GM21737 (cell line): ENCODE data around the gene SAMD8.
"Not testable (repeated sequence)": the region's sequence is repeated elsewhere in the genome, so short reads cannot be mapped to it uniquely, and the experiment has no call there.

Experiments
- ATAC-seq: cut with Tn5 transposase; IDR thresholded peaks from one replicate; pipeline ENCODE4 v1.9.1; 2021; ENCODE audit warnings: mild to moderate bottlenecking, moderate library complexity; ENCODE audit not compliant: unreplicated experiment

The SAMD8 gene

GRCh38 chr10:75137533-75138438 is 26.3 kb downstream of the SAMD8 start:
- peak; percentile 59 for ATAC-seq

- ATAC-seq, result no peak
These were observed 28.8 kb downstream of the SAMD8 start for GRCh38 chr10:75140246-75140645.

GRCh38 chr10:75143353-75143752 is 31.9 kb downstream of the SAMD8 start:
- no peak for ATAC-seq

- no peak for ATAC-seq
These were observed 34.1 kb downstream of the SAMD8 start for GRCh38 chr10:75145590-75145989.

GRCh38 chr10:75146780-75147179 is 35.3 kb downstream of the SAMD8 start:
- no peak for ATAC-seq

GRCh38 chr10:75150656-75151055 is 39.2 kb downstream of the SAMD8 start:
- ATAC-seq, result no peak

GRCh38 chr10:75159519-75159918 is 48.1 kb downstream of the SAMD8 start:
- no peak for ATAC-seq

- ATAC-seq, result peak; percentile 88
These were observed 54.5 kb downstream of the SAMD8 start for GRCh38 chr10:75165684-75166622.

GRCh38 chr10:75166623-75166972 is 55.1 kb downstream of the SAMD8 start:
- ATAC-seq, result peak; percentile 44

- ATAC-seq, result no peak
These were observed 56.8 kb downstream of the SAMD8 start for GRCh38 chr10:75168275-75168674.

GRCh38 chr10:75170215-75170614 is 58.8 kb downstream of the SAMD8 start:
- no peak for ATAC-seq

GRCh38 chr10:75175046-75175445 is 63.6 kb downstream of the SAMD8 start:
- ATAC-seq, result no peak

GRCh38 chr10:75176046-75176445 is 64.6 kb downstream of the SAMD8 start:
- no peak for ATAC-seq

- no peak for ATAC-seq
These were observed 65.3 kb downstream of the SAMD8 start for GRCh38 chr10:75176736-75177135.

- ATAC-seq, result no peak
These were observed 68.3 kb downstream of the SAMD8 start for GRCh38 chr10:75179657-75180177.

GRCh38 chr10:75180592-75180991 is 69.1 kb downstream of the SAMD8 start:
- no peak for ATAC-seq

GRCh38 chr10:75181073-75181472 is 69.6 kb downstream of the SAMD8 start:
- ATAC-seq, result no peak

GRCh38 chr10:75186310-75186709 is 74.9 kb downstream of the SAMD8 start:
- no peak for ATAC-seq

- peak; percentile 81 for ATAC-seq
These were observed 76.5 kb downstream of the SAMD8 start for GRCh38 chr10:75187961-75188426.

GRCh38 chr10:75188522-75188921 is 77.1 kb downstream of the SAMD8 start:
- ATAC-seq, result not testable (repeated sequence)
